NCI-H446 (cell line): Measurements from ENCODE around the gene MGAM2.

Source experiments
- DNase-seq, 2 experiments: peaks; one replicate each; lab custom pipeline; 2025; lab: John Stamatoyannopoulos, UW

The MGAM2 gene

DNA sequence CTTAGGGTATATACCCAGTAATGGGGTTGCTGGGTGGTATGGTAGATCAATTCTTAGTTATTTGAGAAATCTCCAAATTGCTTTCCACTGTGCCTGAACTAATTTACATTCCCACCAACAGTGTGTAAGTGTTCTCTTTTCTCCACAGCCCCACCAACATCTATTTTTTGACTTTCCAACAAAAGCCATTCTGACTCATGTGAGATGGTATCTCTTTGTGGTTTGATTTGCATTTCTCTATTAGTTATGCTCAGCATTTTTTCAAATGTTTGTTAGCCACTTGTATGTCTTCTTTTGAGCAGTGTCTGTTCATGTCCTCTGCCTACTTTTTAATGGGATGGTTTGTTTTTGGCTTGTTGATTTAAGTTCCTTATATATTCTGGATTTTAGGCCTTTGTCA is 66.4 kb downstream of the MGAM2 start:
- no peak for DNase-seq

GRCh38 chr7:142180426-142180825 is 68.9 kb downstream of the MGAM2 start:
- DNase-seq, result no peak

DNA sequence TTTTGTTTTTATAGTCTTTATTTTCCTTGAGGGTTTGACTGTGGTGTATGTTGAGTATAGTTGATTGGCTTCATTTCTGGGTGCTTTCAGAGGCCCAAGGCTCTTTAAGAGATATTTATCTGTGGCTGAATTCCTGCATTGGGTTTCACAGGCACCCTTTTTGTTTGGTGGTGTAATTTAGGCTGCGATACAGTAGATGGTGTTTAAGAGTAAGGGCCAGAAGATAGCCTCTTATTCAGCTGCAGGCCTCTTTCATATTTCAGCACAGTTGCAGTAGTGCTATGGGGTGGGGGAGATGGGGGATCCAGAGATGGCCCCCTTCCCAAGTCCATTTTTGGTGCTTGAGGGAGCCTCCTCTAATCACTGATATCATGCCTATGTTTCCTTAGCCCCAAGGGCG is 69.7 kb downstream of the MGAM2 start:
- DNase-seq, result no peak

DNA sequence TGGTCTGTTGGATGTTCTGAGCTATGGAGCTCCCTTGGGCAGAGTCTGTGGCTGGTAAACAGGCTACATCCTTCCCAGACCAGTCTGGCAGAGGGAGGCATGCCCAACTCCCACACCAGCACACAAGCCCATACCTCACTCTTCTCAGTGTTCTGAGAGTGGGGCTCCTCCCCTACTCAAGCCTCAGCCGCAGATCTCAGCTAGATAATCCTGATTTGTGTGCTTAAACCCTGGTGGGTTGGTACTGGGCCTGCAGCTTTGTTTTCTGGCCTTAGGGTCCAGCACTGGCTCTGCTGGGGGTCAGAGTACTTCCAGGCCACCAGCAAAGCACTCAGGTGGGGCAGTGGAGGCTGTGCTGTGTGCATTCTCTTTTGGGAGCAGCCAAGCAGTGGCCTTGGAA is 70.4 kb downstream of the MGAM2 start:
- DNase-seq, result no peak

DNA sequence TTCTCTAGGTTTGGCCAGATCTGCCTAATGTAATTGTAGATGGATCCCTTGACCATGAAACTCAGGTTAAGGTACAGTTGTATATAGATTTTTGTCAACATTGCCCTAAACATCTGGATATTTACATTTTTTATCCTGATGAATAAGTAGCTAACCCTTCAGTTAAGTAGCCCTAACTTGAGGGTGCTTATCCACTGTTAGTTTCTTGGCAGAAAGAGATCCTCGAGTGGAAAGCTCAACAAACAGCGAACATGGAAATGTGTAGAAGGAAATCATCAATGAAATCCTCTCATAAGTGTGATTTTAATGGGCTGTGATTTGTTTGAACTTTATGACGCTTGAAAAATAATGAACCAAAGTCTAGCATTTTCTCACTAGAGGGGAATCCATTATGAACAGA is 73.6 kb downstream of the MGAM2 start:
- DNase-seq, result no peak

GRCh38 chr7:142185801-142186200 is 74.3 kb downstream of the MGAM2 start:
- no peak for DNase-seq

DNA sequence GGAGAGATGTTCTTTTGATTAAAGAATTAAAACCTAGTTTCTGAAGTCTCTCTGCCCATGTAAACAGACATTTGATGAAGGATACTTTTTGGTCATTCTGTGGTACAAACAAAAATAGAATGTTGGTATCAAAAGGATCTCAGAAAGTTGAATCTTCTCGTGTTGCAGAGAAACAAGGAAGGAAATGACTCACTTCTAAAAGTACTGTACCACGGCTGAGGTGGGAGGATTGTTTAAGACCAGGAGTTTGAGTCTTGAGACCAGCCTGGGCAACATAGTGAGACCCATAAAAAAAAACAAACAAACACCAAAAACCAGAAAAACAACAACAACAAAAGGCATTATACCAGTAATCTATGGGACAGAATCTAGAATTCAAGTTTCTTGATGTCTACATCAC is 76.6 kb downstream of the MGAM2 start:
- DNase-seq, result no peak

DNA sequence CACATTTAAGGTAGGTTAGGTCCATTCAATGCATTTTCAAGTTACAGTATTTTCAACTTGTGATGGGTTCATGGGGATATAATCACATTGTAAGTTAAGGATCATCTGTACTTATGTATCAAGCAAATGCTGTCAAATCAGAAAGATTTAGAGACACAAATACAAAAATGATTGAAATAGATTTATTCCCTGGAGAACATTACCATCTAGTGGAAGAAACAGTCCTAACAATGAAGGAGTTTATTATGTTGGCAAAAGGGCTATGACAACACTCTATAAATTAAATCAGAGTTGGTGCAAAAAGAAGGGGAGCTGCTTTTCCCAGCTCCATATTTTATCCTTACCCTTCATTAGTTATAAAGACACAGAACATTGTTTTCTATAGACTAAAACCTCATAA is 77.3 kb downstream of the MGAM2 start:
- no peak for DNase-seq

GRCh38 chr7:142194201-142194600 is 82.7 kb downstream of the MGAM2 start:
- DNase-seq, result no peak

DNA sequence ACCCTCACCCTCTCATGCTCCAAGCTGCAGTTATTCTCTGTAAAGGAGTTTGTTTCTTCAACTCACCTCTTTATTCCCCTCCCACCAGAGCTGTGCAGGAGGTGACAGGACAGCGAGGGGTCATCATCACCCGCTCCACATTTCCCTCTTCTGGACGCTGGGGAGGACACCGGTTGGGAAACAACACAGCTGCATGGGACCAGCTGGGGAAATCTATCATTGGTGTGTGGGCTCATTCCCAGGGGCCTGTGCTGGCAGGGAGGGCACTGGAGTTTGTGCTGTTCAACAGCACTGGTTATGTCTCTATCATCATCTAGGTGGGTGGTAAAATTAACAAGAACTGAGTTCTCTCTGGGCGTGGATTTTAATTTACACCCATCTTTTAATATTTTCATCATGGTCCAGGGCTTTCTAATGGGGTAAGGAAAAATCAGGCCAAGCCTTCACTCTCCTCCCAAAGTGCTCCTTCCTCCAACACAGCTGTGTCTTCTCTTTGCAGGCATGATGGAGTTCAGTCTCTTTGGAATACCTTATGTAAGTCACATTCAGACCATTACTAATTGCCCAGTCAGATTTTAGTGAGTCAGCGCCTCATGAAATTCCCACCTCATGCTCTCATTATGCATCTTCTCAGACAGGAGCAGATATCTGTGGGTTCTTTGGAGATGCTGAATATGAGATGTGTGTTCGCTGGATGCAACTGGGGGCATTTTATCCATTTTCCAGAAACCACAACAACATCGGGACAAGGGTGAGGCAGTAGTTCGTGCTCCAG is 84.7 kb downstream of the MGAM2 start:
- DNase-seq, result no peak

DNA sequence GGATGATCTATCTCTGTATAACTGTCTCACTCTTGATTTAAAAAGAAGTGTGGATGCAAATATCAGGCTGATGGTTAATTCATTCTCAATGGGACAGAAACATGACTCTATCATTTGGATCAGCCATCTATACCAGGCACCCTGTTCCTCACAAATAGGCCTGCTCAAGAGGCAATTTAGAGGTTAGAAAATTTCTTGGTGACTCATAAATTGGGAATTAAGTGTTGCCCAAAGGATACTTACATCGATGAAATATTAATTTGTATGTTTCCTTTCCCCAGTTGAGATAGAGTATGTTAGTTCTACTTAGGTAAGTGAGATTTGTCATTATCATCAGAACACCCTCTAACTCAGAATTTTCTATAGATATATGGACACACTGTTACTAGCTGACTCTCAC is 88.7 kb downstream of the MGAM2 start:
- no peak for DNase-seq

DNA sequence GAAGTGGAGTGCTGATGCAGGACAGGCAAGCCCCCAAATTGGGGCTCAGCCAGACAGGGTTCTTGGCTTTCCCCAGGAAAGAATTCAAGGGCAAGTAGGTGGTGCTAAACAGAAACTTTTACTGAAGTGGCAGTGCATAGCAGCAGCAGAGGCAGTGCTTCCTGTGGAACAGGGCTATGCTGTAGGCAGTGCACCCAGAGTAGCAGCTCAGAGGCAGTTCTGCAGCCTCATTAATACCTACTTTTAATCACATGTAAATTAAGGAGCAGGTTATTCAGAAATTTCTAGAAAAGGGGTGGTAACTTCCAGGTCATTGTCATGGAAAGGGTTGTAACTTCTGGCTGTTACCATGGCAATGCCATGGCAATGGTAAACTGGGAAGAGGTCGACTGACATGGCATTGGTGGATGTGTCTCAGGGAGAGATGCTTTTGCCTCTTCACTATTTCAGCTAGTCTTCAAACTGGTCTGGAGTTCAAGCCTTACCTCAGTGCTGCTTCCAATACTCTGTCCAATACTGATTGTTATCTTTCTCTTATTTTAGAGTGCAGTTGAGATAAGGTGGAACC is 117.1 kb downstream of the MGAM2 start:
- no peak for DNase-seq

DNA sequence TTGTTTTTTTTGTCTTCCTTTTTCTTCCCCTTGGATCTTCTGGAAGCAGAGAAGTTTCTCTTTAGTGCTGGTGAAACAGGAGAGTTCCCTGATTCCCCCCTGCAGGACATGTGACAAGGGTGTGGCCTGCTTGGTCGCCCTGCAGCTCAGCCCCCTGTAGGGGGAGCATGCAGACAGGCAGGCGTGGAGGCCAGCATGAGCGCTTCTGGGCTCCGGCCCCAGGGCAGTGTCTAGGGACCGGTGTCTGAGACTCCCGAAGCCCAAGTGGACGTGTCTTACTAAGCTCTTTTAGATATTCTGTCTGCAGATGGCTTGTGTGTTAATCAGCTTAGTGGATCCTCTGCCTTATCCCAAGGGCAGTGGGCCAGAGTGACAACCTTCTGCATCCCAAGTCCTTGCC is 120.2 kb downstream of the MGAM2 start:
- no peak for DNase-seq

- DNase-seq, result no peak
Observed at GRCh38 chr7:142240546-142240945, 129.0 kb downstream of the MGAM2 start.

DNA sequence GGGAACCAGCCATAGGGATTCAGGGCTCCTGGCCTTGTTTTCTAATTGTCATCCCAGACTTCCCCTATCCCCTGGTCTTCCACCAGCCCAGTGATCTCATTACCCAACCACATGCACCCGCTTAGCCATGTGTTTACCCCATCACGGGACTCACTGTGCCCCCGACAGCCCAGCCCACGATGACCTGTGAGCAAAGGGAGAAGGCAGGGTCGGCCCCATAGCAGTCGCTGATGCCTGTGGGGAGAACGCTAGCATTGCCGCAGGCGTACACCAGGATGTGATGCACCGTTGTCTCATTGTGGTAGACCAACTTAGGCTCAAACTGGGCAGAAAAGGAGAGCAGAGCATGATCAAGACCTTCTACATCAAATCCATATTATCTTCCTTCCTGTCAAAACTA is 132.3 kb downstream of the MGAM2 start:
- no peak for DNase-seq

GRCh38 chr7:142248166-142249160 is 136.9 kb downstream of the MGAM2 start:
- DNase-seq, result peak in 1 of 2 experiments; percentile 12

DNA sequence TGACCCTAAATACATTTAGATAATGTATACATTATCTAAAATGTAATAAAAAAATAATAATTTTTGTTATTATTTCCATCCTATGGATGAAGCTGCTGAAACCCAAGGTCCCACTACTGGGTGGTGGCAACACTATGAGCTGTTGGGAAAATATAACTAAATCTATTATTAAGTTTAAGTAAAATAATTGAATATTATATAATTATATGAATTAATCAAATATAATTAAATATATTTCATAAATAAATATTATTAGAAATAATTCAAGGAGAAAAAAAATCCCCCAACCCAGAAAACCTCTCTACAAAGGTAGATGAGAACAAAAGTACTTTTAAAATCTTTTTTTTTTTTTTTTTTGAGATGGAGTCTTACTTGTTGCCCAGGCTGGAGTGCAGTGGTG is 138.4 kb downstream of the MGAM2 start:
- DNase-seq, result no peak

- DNase-seq, result no peak
Observed at GRCh38 chr7:142250705-142251104, 139.2 kb downstream of the MGAM2 start.

GRCh38 chr7:142257958-142258357 is 146.4 kb downstream of the MGAM2 start, which contains the start of gene PRSS58:
Gene PRSS58, minus strand, starts transcription at chr7:142258058. Its CDS starts 351 bp downstream, at chr7:142257707.
- DNase-seq, result no peak

DNA sequence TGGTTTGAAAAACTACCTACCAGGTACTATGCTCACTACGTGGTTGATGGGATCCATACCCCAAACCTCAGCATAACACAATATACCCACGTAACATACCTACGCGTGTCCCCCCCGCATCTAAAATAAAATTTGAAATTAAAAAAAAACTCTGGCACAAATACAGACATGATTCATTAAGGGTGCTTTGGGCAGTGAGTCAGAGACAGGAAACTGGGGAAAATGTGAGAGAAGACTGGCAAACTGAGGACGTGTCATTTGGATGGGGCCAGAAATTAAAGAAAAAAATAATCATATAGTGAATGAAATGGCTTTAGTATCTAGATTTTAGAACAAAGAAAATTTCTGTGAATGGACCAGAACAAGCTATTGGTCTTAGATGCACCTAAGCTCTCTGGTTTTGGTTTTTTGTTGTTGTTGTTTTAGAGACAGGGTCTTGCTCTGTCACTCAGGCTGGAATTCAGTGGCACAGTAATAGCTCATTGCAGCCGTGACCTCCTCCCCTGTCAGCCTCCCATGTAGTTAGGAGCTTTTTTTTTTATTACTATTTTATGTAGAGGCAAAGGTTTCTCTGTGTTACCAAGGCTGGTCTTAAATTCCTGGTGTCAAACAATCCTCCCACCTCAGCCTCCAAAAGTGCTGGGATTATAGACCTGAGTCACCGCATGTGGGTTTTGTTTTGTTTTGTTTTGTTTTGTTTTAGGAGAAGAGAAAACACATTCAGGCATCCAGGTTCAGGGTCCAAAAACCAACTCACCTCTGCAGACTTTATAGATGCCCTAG is 152.3 kb downstream of the MGAM2 start:
- no peak for DNase-seq
